Tibial nerve (tissue), 4 donors: ENCODE data around the gene HDX. TPM values are rescaled to one million over a fixed set of nuclear protein-coding genes. Genes with fewer than 3 reads are reported as not detected.
"Not testable (repeated sequence)": the region's sequence is repeated elsewhere in the genome, so short reads cannot be mapped to it uniquely, and the experiment has no call there.

Source experiments
- DNase-seq, 2 donors: peaks; one replicate each; pipeline ENCODE4 v3.0.0-alpha.2; 2019; ENCODE audit warnings: low spot score in 2 of 2
- H3K27ac ChIP-seq, 4 donors: fragments of 200-600 bp; sonication (generic) in 3 of 4; one replicate each; pipeline ENCODE4 v1.5.1; 2017 to 2019; ENCODE audit warnings: mild to moderate bottlenecking in 1 of 4
- H3K27me3 ChIP-seq, 2 donors: fragments of 200-600 bp; sonication (generic) in 1 of 2; one replicate each; pipeline versions ENCODE4 v1.5.1 to v1.6.0; 2017 to 2019
- H3K36me3 ChIP-seq, 3 donors: fragments of 200-600 bp; sonication (generic); one replicate each; pipeline ENCODE4 v1.5.1; 2018 to 2019
- H3K4me1 ChIP-seq, 4 donors: fragments of 200-600 bp; sonication (generic) in 3 of 4; one replicate each; pipeline ENCODE4 v1.5.1; 2017 to 2019
- H3K4me3 ChIP-seq, 4 donors: fragments of 200-600 bp; sonication (generic) in 3 of 4; one replicate each; pipeline ENCODE4 v1.5.1; 2017 to 2019; ENCODE audit warnings: mild to moderate bottlenecking in 1 of 4, moderate library complexity in 1 of 4
- H3K9me3 ChIP-seq, 4 donors: fragments of 200-600 bp; sonication (generic) in 3 of 4; one replicate each; pipeline ENCODE4 v1.5.1; 2017 to 2019
- CTCF ChIP-seq, 5 experiments: fragments of 200-600 bp in 3 of 5; fragments of 450-650 bp in 2 of 5; sonication (generic) in 3 of 5; IDR thresholded peaks; one replicate each; pipeline ENCODE4 v1.5.1; 2016 to 2019; ENCODE audit warnings: antibody characterized with exemption in 5 of 5, mild to moderate bottlenecking in 3 of 5, moderate library complexity in 2 of 5
- EP300 ChIP-seq, 2 donors: sonication (generic); formaldehyde crosslinking; IDR thresholded peaks; one replicate each; pipeline ENCODE4 v1.6.1; 2017; ENCODE audit warnings: antibody characterized with exemption in 2 of 2, mild to moderate bottlenecking in 1 of 2
- POLR2A ChIP-seq, 2 donors: fragments of 450-650 bp; IDR thresholded peaks; one replicate each; pipeline ENCODE4 v1.6.1; 2017; ENCODE audit warnings: antibody characterized with exemption in 2 of 2, mild to moderate bottlenecking in 2 of 2, moderate library complexity in 2 of 2
- WGBS, 2 donors: methylation state at CpG; one replicate each; pipeline ENCODE4 v1.1.5; 2018; 5-methylcytosine and 5-hydroxymethylcytosine counted together
- total RNA-seq, 4 donors: library from RNA; depleted of rRNA; stranded (reverse); fragments of >200 nt; gene quantifications; one replicate each; pipeline ENCODE4 v1.1.0, GENCODE V29; 2016

HDX gene
- 10 to 100 TPM in 1 of 4 donors, 1 to 10 TPM in 3; 3.7 to 10.2 (median 8.1) TPM for total RNA-seq

- Histone ChIP-seq H3K9me3 (no peaks in the 10 kb centered on the region), H3K27me3 (no peaks in the 10 kb centered on the region), H3K4me1 (peaks cover 0 to 9% (median 0%) of the 10 kb centered on the region in 4 donors), H3K4me3 (peak within 1 kb of the TSS; percentile 30 to 63 (median 48)), H3K36me3 (no peaks in the 10 kb centered on the region), H3K27ac (peak within 1 kb of the TSS; percentile 49 to 91 (median 85))
- WGBS, 2 donors: 1 to 35% methylated on average over 31 to 38 of the region's 38 CpGs
- peak; percentile 77 to 83 for DNase-seq
- TF ChIP-seq CTCF (IDR thresholded peaks at IDR 0.05): no peak
- peak in 1 of 2 donors; percentile 71 for TF ChIP-seq EP300 (IDR thresholded peaks at IDR 0.05)
- TF ChIP-seq POLR2A (IDR thresholded peaks at IDR 0.05): peak; percentile 24 to 62
Measured at GRCh38 chrX:84501798-84502628, at the start of gene HDX. TSS of gene HDX (minus strand) at chrX:84502453. CDS start at chrX:84475397, 27,056 bp downstream.

GRCh38 chrX:84541315-84541714, 39.1 kb upstream of the HDX start:
- not testable (repeated sequence) for H3K27me3 ChIP-seq, H3K4me3 ChIP-seq, H3K27ac ChIP-seq, H3K4me1 ChIP-seq, DNase-seq, H3K36me3 ChIP-seq
- WGBS, 2 donors: 95% methylated on average over 2 of the region's 2 CpGs; no CpG with 5 or more reads in 1 of the 2 donors
- H3K9me3 ChIP-seq: peaks cover 0 to 10% (median 0%) of the 10 kb centered on the region in 4 donors

- H3K27ac ChIP-seq, H3K36me3 ChIP-seq, H3K27me3 ChIP-seq, DNase-seq, H3K4me3 ChIP-seq, H3K4me1 ChIP-seq: not testable (repeated sequence)
- 90 to 99% methylated on average over 5 to 7 of the region's 7 CpGs for WGBS, 2 donors
- H3K9me3 ChIP-seq: peaks cover 0 to 10% (median 0%) of the 10 kb centered on the region in 4 donors
Measured at GRCh38 chrX:84537627-84538026, 35.4 kb upstream of the HDX start.

GRCh38 chrX:84488426-84488825, 13.8 kb downstream of the HDX start:
- TF ChIP-seq CTCF (IDR thresholded peaks at IDR 0.05) (no peak), EP300 (IDR thresholded peaks at IDR 0.05) (no peak), POLR2A (IDR thresholded peaks at IDR 0.05) (no peak)
- H3K9me3 ChIP-seq: no peaks in the 10 kb centered on the region
- no peak overlapping the region for H3K4me3 ChIP-seq

GRCh38 chrX:84487365-84488353, 14.6 kb downstream of the HDX start:
- no peak for DNase-seq
- 71 to 76% methylated on average over 3 of the region's 3 CpGs for WGBS, 2 donors
- Histone ChIP-seq H3K27ac (no peak overlapping the region), H3K4me1 (no peaks in the 10 kb centered on the region), H3K36me3 (peaks cover 0 to 9% (median 0%) of the 10 kb centered on the region in 3 donors), H3K4me3 (no peak overlapping the region), H3K9me3 (no peaks in the 10 kb centered on the region), H3K27me3 (no peaks in the 10 kb centered on the region)
- TF ChIP-seq EP300 (IDR thresholded peaks at IDR 0.05): no peak
- TF ChIP-seq CTCF (IDR thresholded peaks at IDR 0.05): no peak
- no peak for TF ChIP-seq POLR2A (IDR thresholded peaks at IDR 0.05)

More at GRCh38 chrX:84488426-84488825, 13.8 kb downstream of the HDX start:
- Histone ChIP-seq H3K4me1 (no peaks in the 10 kb centered on the region), H3K27me3 (no peaks in the 10 kb centered on the region), H3K27ac (no peak overlapping the region), H3K36me3 (peaks cover 0 to 9% (median 0%) of the 10 kb centered on the region in 3 donors)
- no peak for DNase-seq
